Measurements from ENCODE around the gene CPLX1.
"Not testable (repeated sequence)": the region's sequence is repeated elsewhere in the genome, so short reads cannot be mapped to it uniquely, and the experiment has no call there.

The CPLX1 gene

GRCh38 chr4:749698-750666, 75.9 kb downstream of the CPLX1 start:
- DNase-seq: no peak

GRCh38 chr4:748461-748860, 77.5 kb downstream of the CPLX1 start:
- no peak for DNase-seq

GRCh38 chr4:747546-748170, 78.3 kb downstream of the CPLX1 start:
- no peak for DNase-seq

- no peak for DNase-seq
Observed at GRCh38 chr4:744212-744841, 81.6 kb downstream of the CPLX1 start.

GRCh38 chr4:743463-744211, 82.3 kb downstream of the CPLX1 start:
- DNase-seq: no peak

GRCh38 chr4:742742-743311, 83.1 kb downstream of the CPLX1 start:
- peak; percentile 36 for DNase-seq

- DNase-seq: no peak
Observed at GRCh38 chr4:742096-742741, 83.7 kb downstream of the CPLX1 start.

- no peak for DNase-seq
Observed at GRCh38 chr4:740656-741282, 85.2 kb downstream of the CPLX1 start.

GRCh38 chr4:740011-740410, 85.9 kb downstream of the CPLX1 start:
- no peak for DNase-seq

GRCh38 chr4:739569-739968, 86.4 kb downstream of the CPLX1 start:
- no peak for DNase-seq

- DNase-seq: no peak
Observed at GRCh38 chr4:738781-739280, 87.1 kb downstream of the CPLX1 start.

GRCh38 chr4:736561-736960, 89.4 kb downstream of the CPLX1 start:
- not testable (repeated sequence) for DNase-seq

GRCh38 chr4:735583-735982, 90.3 kb downstream of the CPLX1 start:
- DNase-seq: no peak

All from NCI-H1436 (cell line).